Activated effector memory CD4-positive, alpha-beta T cell treated with anti-CD3 and anti-CD28 coated beads, Interleukin-2, amount 50 U/mL, for 16 hours (primary cell): ENCODE measurements around the gene FXYD4.
A peak's percentile ranks its signal among the peaks of the same experiment; 100 is the strongest.

Source experiments
- DNase-seq: peaks from one replicate; pipeline ENCODE4 v3.0.0-alpha.2; 2020

The FXYD4 gene

DNA sequence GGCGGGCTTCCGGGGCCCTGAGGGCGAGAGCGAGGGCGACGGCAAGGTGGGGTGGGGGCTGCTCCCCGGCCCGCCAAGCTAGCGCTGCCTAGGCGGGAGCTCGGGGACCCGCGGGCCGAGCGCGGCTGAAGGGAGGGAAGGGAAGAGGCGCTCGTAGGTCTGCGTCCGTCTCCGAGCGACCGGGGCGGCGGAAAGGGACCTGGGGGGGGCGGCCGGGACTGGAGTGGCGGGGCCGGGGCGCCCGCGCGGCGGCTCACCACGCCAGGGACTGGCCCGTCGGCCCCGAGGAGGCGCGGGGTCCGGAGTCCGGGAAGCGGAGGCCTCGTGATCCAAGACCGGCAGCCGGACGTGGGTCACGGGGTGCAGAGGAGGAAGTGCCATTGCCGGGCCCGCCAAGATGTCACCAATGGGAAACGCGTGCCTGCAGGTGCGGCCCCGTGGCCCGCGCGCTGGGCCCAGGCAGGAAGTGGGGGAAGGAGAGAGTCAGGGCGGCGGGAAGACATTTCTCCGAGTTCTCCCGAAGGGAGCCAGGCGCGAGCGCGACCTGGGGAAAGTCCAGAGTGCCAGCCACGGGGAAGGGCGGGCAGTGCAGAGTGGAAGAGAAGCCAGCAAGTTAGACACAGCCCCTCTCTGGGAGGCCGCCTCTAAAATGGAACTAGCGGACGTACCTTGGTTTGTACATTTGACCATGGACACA, 25.6 kb downstream of the FXYD4 start:
- peak; percentile 91 for DNase-seq

DNA sequence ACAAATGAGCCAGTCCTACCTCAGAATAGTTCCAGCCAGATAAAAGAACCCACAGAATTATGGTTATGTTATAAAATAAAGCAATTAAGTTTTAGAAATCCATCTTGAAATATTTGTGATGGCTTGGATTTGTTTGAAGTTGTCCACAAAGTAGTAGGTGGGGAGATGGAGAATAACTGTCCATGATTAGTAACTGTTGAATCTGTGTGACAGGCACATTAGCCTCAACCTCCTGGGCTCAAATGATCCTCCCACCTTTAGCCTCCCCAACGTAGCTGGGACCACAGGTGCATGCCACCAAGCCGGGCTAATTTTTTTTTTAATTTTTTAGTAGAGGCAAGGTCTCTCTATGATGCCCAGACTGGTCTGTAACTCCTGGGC, 27.5 kb downstream of the FXYD4 start:
- no peak for DNase-seq

DNA sequence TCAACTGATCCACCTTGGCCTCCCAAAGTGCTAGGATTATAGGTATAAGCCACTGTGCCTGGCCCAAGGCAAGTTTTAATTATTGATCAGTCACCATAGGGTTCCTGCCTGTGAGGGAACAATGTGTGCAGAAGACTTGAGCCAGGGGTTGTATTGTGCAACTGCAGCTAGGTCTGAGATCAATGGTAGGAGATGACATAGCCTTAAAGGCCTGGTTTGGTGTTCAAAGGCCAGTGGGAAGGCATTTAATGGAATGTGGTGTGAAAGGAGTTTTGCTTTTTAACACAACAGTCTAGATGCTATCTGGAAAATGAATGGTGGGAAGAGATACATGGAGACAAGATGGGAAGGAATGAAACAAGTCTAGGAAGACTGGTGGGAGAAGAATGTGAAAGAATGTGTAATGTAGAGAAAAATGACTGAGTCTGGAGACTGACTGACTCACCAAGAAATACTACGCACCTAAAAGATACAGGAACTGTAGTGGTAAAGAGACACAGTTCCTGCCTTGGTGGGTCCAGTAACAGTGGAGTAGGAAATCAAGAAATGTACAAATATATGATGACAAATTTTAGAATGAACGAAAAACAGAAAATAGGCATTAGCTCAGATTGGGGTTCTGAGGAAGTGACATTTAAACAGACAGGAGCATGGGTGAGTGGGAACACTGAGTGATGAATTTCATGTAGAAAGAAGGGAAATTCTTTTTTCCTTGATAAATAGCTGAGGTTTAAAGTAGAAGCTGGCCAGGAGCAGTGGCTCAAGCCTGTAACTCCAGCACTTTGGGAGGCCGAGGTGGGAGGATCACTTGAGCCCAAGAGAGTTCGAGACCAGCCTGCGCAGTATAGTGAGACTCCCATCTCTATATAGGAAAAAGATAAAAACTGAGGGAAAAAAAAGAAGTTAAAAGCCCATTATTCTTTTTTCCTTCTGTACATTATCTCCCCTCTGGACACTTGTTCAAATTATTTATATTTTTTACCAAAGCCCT, 28.2 kb downstream of the FXYD4 start:
- DNase-seq, result peak; percentile 58

- DNase-seq, result peak; percentile 61
Measured at GRCh38 chr10:43401627-43402026, 30.2 kb downstream of the FXYD4 start.

DNA sequence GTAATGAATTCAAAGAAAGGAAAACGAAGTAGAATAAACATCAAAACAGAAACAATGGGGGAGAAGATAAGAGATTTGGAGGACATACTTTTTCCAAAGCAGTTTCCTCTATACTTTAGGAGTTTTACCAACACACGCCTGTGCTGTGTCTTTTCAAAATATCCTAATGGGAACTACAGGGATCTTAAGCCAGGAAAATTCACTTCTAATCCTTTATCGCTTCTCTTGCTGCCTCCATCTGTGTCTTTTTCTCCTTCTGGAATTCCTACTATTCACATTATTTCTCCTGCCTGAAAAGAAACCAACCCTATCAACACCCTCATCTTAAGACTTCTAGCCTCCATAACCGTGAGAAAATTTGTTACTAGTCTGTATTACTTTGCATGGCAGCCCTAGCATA, 30.7 kb downstream of the FXYD4 start:
- DNase-seq, result no peak

- peak; percentile 63 for DNase-seq
Measured at GRCh38 chr10:43402880-43403452, 31.5 kb downstream of the FXYD4 start.

DNA sequence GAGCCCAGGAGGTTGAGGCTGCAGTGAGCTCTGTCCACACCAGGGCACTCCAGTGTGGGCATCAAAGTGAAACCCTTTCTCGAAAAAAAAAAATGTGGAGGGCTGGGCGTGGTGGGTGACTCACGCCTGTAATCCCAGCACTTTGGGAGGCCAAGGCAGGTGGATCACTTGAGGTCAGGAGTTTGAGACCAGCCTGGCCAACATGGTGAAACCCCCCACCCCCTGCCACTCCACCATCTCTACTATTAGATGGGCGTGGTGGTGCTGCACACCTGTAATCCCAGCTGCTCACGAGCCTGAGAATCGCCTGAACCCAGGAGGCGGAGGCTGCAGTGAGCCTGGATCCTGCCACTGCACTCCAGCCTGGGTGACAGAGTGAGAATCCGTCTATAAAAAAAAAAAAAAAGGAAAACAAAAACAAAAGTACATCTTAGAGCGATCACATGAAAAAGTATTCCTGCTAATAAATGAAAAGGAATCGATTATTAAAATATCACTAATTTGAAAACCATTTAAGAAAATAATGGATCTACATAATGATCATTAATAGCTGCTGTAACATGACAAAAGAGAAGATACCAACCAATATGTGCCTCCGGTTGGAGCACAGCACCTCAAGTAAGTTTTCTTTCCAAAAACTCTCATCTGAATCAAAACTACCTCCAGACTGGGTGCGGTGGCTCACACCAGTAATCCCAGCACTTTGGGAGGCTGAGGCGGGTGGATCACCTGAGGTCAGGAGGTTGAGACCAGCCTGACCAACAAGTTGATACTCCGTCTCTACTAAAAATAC, 32.7 kb downstream of the FXYD4 start:
- no peak for DNase-seq

- peak; percentile 65 for DNase-seq
Measured at GRCh38 chr10:43404704-43405084, 33.3 kb downstream of the FXYD4 start.

GRCh38 chr10:43407148-43407575, 35.7 kb downstream of the FXYD4 start:
- peak; percentile 87 for DNase-seq

GRCh38 chr10:43407576-43408330, 36.3 kb downstream of the FXYD4 start:
- DNase-seq, result peak; percentile 96

GRCh38 chr10:43408331-43408709, 36.9 kb downstream of the FXYD4 start:
- no peak for DNase-seq

DNA sequence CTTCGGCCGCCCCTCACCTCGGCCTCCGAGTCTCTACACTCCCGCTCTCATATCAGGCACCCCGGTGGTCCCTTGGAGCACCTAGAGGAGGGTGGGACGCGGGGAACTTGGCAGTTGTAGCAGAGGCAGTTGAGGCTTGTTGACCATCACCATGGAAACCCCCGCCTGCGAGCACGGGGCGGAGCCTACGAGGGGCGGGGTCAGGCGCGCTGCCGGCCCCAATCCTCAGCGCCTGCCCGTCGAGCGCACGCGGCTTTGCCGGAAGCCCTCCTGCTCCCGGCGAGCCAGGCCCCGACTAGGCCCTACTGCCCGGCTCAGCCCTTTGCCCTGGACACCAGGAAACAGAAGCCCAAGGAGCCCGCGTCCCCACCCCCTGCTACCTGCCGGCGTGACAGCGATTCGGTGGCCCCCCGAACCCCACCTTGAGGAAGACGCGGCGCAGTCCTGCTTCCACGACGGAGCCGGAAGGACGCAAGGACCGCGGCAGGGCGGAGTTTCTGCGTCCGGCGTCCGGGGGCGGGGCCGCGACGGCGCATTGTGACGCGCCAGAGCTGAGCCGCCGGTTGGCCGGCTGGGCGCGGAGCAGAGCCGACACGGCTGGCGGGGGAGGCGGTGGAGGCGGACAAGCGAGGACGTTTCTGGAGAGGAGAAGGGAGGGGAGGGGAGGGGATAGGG, 37.4 kb downstream of the FXYD4 start, which contains the start of gene HNRNPF:
Gene HNRNPF, minus strand, starts transcription at position 477 of the 675 bp plus-strand sequence. CDS start 21,302 bp downstream, outside the sequence.
- DNase-seq, result peak; percentile 98

- peak; percentile 90 for DNase-seq
Measured at GRCh38 chr10:43409385-43410109, 38.1 kb downstream of the FXYD4 start.

- DNase-seq, result no peak
Measured at GRCh38 chr10:43410345-43410744, 38.9 kb downstream of the FXYD4 start.

DNA sequence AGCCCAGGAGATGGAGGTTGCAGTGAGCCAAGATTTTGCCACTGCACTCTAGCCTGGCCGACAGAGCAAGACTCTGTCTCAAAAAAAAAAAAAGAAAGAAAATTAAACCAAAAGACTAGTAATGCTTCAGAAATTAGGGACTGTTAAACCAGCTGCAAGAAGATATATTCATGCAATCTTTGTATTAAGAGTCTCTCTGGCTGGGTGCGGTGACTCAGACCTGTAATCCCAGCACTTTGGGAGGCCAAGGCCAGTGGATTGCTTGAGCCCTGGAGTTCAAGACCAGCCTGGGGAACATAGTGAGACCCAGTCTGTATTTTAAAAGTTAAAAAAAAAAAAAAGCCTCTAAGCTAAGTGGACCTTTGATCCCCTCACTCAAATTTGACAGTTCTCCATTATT, 40.1 kb downstream of the FXYD4 start:
- no peak for DNase-seq

DNA sequence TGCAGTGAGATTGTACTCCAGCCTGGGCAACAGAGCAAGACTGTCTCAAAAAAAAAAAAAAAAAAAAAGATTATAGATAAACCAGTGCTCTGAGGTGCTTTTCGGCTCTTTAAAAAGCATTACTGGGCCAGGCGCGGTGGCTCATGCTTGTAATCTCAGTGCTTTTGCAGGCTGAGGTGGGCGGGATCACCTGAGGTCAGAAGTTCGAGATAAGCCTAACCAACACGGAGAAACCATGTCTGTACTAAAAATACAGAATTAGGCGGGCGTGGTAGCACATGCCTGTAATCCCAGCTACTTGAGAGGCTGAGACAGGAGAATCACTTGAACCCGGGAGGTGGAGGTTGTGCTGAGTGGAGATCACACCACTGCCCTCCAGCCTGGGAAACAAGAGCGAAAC, 44.1 kb downstream of the FXYD4 start:
- DNase-seq, result no peak

- peak; percentile 78 for DNase-seq
Measured at GRCh38 chr10:43417950-43418768, 46.7 kb downstream of the FXYD4 start.

- no peak for DNase-seq
Measured at GRCh38 chr10:43419997-43420368, 48.5 kb downstream of the FXYD4 start.

DNA sequence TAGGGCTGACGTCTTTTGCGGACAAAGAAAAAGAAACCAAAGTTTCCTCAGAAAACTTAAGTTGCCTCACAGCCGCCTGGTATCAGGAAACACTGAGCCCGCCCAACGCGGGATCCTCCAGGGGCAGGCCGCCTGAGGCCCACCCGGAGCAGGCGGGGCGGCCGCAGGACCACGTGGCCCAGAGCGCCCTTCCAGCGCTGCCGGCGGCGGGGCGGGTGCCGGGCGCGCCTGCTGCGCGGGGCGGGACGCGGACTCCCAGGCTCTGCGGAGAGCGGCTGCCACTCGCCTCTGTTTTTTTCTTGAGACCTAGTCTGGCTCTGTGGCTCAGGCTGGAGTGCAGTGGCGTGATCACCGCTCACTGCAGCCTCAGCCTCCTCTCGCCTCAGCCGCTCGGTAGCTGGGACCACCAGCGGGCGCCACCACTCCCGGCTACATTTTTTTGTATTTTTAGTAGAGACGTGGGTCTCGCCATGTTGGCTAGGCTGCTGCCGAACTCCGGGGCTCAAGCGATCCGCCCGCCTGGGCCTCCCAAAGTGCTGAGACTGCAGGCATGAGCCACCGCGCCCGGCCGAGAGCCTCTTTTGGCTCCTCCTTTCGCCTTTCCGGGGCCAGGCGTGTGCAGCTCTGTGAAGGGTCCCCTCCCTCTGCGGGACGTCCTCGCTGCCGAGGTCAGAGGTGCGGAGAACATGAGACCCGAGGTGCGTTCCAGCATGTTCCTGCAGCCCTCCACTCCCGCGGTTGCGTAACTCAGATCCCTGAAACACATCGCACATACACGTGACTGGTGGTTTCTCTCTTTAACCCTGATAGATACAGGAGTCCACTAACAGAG, 49.1 kb downstream of the FXYD4 start:
- peak; percentile 92 for DNase-seq
